Inflammatory macrophage (primary cell): ENCODE data around the gene CYP2W1.
"Not testable (repeated sequence)": the region's sequence is repeated elsewhere in the genome, so short reads cannot be mapped to it uniquely, and the experiment has no call there.

Experiments used
- DNase-seq, 2 donors: peaks; one replicate each; pipeline ENCODE4 v3.0.0-alpha.2; 2020 to 2022

Gene CYP2W1

GRCh38 chr7:999149-999879, 16.3 kb downstream of the CYP2W1 start:
- no peak for DNase-seq

DNA sequence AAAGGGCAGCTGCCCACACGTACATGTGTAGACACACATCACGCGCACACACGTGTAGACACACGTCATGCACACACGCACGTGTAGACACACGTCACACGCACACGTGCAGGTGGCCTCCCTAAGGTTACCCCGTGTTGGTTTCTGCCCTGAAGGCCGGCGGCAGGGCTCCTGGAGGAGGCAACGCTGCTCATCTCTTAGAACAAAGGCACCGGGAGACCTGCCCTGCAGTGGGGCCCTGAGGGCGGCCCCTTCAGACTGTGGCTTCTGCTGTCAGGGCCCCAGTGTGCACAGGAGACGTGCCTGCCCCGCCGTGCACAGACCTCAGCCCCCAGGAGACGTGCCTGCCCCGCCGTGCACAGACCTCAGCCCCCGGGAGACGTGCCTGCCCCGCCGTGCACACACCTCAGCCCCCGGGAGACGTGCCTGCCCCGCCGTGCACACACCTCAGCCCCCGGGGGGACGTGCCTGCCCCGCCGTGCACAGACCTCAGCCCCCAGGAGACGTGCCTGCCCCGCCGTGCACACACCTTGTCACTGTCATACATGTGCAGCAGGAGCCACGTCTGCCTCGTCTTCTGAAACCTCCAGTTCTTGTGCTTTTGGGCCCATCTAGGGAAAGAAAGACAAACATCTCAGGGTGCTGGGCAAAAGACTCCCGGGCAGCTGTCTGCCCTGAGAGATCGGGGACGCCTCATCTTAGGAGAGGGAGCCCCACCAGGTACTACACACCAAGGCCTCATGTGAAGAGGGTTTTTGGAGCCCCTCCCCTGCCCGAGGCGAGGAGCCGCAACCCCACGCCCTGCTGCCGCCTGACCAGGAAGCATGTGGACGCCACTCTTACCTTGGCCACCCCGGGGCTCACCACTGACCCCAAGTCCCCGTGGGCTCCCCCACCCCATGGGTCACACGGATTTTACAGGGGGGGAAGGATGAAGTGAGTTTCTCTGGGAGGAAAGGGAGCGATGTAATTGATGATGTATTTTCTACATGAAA, 17.3 kb downstream of the CYP2W1 start:
- DNase-seq: no peak

DNA sequence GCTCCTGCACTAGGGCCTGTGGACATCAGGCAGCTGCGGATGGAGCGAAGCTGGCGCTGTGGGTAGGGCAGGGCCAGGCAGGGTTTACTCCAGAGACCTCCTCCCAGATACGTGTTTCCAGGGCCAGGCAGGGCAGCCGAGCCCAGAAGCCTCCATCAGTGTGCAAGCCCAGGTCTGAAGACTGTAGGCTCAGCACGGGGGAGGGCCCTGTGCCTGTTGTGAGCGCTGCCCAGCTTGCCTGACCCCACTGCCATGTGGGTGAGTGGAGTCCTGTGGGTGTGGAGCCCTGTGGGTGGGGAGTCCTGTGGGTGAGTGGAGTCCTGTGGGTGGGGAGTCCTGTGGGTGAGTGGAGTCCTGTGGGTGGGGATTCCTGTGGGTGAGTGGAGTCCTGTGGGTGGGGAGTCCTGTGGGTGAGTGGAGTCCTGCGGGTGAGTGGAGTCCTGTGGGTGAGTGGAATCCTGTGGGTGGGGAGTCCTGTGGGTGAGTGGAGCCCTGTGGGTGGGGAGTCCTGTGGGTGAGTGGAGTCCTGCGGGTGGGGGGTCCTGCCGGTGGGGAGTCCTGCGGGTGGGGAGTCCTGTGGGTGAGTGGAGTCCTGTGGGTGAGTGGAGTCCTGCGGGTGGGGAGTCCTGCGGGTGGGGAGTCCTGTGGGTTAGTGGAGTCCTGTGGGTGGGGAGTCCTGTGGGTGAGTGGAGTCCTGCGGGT, 18.2 kb downstream of the CYP2W1 start:
- not testable (repeated sequence) for DNase-seq

DNA sequence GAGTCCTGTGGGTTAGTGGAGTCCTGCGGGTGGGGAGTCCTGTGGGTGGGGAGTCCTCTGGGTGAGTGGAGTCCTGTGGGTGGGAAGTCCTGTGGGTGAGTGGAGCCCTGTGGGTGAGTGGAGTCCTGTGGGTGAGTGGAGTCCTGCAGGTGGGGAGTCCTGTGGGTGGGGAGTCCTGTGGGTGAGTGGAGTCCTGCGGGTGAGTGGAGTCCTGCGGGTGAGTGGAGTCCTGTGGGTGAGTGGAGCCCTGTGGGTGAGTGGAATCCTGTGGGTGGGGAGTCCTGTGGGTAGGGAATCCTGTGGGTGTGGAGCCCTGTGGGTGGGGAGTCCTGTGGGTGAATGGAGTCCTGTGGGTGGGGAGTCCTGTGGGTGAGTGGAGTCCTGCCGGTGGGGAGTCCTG, 19.0 kb downstream of the CYP2W1 start:
- DNase-seq: not testable (repeated sequence)

- DNase-seq: not testable (repeated sequence)
These were observed 19.5 kb downstream of the CYP2W1 start for GRCh38 chr7:1002445-1002844.

DNA sequence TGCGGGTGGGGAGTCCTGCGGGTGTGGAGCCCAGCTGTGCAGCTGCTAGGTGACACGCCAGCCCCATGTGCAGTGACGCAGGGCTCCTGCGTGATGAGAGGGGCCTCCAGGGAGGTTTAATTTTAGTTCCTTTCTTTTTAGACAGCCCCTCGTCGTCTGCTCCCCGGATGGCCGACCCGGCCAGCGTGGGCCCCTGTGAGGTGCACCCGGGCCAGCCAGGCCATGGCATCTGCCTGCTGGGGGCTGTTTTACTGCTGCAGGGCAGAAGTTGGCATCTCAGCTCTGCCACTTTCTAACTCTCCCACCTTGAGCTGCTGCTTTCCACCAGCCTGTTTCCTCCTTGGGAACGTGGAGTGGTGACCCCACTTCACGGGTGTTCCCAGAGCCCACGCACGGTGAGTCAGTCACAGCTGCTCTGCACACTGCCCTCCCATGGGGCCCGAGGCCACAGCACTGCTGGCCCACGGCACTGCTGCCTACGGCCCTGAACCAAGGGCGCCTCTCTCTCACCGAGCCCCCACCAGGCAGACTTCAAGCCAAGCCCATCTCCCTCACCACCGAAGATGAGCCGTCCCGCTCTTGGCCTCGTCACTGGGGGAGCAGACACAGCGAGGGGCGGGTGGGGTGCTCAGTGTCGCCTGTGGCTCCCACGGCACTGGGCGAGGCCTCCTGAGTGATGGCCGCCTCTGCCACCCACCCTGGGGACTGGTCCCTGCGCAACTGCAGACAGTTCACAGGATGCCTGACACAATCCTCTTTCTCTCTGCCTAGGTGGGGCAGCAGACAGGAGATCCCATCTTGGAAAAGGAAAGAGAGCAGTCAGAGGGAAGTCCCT, 21.3 kb downstream of the CYP2W1 start:
- DNase-seq: no peak

DNA sequence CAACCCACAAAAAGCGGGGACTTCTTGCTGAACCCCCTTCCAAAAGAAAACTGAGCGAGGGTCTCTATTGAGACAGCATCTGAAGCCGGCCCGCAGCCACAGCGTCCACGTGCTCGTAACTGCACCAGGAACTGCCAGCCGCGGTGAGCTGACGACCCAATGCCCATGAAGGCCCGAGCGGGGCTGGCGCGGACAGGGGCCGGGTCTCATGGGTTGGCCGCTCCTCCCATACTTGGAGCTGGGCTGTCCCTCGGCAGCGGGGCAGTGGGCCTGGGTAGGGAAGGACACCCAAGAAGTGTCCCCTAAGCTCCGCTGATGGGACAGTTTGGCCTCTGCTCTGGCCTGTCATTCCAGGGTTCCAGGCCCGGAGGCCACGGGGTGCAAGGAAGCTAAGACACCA, 22.3 kb downstream of the CYP2W1 start:
- DNase-seq: no peak

DNA sequence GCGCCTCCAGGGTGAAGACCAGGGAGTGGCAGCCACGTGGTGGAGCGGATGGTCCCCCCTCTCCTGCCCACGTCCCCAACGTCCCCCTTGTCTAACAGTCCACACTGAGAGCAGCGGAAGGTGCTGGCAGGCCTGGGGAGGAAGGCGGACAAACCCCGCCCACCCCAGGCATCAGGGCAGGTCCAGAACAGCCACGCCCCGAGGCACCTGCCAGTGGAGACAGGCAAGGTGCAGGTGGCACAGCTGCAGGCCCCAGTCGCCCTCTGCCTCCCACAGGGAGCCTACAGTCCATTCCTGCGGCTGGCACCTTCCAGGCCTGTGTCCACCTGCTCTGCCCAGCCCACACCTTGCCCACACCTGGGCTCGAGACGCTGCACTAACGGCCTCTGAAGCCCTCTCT, 24.9 kb downstream of the CYP2W1 start:
- no peak for DNase-seq

DNA sequence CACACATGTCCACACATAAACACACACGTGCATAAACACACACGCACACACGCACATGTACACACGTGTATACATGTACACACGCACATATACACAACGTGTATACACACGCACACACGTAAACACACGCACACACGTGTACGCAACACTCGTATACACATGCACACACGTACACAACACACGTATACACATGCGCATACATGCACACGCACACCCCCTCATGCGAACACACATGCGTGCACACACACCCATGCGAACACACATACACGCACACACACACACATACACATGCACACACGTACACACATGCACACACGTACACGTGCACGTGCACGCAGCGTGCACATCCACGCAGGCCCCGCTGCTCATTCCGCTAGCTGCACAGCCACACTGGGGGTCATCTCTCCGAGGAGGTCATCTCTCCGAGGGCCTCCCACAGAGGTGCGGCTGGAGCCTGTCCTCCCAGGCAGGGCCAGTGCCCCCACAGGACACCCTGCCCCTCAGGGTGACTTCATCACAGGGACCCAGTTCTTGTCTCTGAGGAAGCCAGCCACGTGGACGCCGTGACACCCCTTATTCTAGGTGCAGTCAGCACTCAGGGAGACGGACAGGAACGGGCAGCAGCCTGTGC, 25.9 kb downstream of the CYP2W1 start:
- no peak for DNase-seq

GRCh38 chr7:1009747-1010146, 26.8 kb downstream of the CYP2W1 start:
- DNase-seq: no peak

DNA sequence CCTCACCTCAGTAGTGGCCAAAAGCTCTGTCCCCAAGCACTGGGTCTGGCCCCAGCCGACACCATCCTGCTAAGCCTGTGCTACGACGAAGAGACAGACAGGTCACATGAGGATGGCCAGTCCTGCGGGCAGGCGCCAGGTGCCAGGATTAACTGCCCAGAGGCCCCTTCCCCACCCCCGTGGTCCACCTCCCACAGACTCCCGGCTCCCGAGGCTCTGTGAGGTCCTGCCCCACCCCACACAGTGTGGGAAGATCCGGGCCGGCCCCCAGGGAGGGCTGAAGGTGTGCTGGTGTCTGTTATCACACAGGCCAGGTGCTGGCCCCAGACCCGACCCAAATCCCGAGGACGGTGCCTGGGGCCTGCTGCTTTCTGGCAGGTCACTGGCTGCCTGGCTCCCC, 27.2 kb downstream of the CYP2W1 start:
- DNase-seq: no peak

- peak in 1 of 2 donors; percentile 22 for DNase-seq
These were observed 28.5 kb downstream of the CYP2W1 start for GRCh38 chr7:1011297-1012003.

DNA sequence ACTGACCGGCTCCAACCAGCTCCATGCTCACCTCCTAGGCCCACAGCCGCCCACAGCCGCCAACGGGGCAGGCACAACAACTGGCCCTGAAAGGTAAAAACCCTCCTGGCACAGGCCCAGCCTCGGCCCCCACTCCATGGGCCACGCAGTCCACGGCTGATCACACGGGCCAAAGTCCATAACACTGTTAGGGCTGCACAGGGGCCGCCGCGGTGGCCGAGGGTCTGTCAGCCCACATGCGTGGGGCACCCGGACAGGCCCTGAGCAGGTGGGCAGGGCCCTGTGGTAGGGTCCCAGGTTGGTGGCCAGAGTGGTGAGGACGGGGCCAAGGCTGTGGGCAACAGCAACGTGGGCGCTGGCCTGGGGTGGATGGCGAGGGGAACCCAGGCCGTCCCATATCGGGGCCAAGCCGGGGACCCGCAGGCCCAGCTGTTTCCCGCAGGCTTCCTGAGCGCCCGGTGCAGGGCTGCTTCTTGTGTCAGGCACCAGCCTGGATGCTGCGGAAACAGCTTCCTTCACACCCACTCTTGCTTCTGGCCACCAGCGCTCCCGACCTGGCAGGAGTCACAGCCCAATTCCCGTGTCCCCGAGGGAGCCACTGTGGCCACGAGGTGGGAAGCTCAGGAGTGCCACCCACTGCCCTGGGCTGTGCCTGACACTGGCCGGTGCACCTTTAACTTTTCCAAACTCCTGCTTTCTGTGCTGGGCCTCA, 29.2 kb downstream of the CYP2W1 start:
- DNase-seq: peak in 1 of 2 donors; percentile 54

DNA sequence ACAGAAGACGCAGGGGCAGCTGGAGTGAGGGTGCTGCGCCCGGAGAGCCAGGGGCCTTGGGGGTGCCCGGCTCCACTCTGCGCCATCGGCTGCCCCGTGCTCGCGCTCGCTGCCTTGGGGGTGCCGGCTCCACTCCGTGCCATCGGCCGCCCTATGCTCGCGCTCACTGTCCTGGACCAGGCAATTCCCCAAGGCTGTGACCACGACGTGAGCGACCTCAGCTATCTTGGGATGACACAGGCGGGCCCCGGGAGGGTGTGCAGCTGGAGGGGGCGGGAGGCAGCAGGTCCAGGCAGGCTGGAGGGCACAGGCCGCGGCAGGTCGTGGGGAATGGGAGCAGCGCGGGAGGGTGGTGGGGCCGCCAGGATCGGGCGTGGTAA, 29.7 kb downstream of the CYP2W1 start:
- DNase-seq: no peak

DNA sequence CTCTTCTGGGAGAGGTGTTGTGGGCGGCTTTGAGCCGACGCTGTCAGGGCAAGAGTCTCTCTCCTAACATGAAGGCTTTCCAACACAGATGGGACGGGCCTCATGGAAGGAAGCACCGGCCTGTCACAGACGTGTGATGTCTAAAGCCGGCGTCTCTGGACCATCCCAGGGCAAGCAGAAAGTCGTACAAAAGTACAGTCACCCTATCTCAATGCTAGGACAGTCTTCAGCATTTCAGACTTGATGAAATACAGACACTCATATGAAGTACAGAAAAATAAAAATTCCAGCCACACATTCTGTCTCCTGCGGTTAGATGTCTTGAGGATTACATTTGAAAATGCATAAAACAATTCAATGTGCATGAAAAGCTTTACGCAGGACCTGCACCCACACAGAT, 30.6 kb downstream of the CYP2W1 start:
- no peak for DNase-seq

DNA sequence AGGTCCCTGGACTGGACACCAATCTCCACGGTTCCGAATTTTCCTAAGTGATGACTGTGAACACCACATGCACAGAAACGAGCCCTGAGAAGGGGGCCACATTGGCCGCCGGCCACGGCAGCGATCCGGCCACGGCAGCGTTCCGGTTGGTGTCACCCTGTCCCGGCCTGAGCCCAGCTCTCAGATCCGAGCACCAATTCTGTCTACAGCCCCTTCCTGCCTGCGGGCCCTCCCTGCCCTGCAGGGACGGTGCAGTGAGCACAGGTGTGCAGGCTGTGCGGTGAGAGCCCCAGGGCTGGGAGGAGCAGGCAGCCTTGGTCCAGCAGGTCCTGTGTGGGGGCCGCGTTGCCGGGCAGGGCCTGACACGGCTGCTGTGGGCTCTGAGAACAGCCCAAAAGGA, 31.7 kb downstream of the CYP2W1 start:
- no peak for DNase-seq

DNA sequence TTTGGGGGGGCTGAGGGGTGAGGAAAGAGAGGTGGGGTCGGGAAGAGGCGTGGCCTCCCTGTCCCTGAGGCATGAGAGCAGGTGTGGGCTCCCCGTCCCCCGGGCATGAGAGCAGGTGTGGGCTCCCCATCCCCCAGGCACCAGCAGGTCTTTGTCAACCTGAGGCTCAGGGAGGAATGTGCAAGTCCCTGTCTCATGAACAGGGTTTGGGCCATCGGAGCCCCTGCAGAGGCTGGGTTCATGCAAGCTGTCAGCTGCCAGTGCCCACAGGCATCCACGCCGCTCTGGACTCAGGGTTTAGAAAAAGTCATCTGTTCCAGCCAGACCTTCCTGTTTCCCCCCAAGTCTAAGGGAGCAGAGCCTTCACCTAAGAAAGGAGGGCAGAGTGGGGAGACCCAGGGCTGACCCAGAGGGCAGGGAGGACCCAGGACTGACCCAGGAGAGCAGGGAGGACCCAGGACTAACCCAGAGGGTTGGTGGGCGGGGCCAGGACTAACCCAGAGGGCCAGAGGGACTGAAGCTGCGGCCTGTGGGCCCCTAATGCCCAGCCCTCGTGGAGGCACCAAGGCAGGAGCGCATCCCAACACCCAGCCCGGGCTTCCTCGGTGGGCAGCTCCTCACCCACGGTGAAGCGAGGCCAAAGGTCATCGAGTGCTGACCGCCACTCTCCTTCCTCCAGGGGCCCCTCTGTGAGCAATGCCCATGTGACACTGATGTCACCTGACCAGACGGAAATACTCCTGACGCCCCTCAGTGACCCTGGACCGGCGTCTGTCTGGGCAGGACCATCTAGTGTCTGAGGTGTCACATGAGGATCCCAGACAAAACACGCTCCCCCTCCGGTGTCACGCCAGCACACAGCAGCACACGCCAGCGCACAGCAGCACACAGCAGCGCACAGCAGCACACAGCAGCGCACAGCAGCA, 32.5 kb downstream of the CYP2W1 start:
- DNase-seq: peak; percentile 3 to 57

- no peak for DNase-seq
These were observed 33.9 kb downstream of the CYP2W1 start for GRCh38 chr7:1016577-1017531.
